Esophagus (tissue), 2 donors: ENCODE results near the gene MRS2. TPM values are rescaled to one million over a fixed set of nuclear protein-coding genes. Genes with fewer than 3 reads are reported as not detected.

Source experiments
- H3K27ac ChIP-seq, 2 donors: one replicate each; pipeline ENCODE4 v1.5.1; 2013; ENCODE audit warnings: low read depth in 2 of 2, mild to moderate bottlenecking in 2 of 2, inconsistent platforms in 1 of 2, low read length in 1 of 2, moderate library complexity in 1 of 2
- H3K27me3 ChIP-seq, 2 donors: one replicate each; pipeline ENCODE4 v1.6.1; 2013; ENCODE audit warnings: low read length in 2 of 2, control low read depth in 1 of 2, mild to moderate bottlenecking in 1 of 2; ENCODE audit not compliant: insufficient read depth in 2 of 2, control insufficient read depth in 1 of 2
- H3K36me3 ChIP-seq, 2 donors: one replicate each; pipeline ENCODE4 v1.6.1; 2013; ENCODE audit warnings: low read length in 1 of 2; ENCODE audit not compliant: control insufficient read depth in 2 of 2, insufficient read depth in 2 of 2
- H3K4me1 ChIP-seq, 2 donors: one replicate each; pipeline ENCODE4 v1.6.1; 2013; ENCODE audit warnings: low read length in 1 of 2; ENCODE audit not compliant: control insufficient read depth in 2 of 2, insufficient read depth in 2 of 2
- H3K4me3 ChIP-seq, 2 donors: one replicate each; pipeline ENCODE4 v1.5.1; 2013; ENCODE audit warnings: low read length in 2 of 2, mild to moderate bottlenecking in 2 of 2, low read depth in 1 of 2, moderate library complexity in 1 of 2
- H3K9me3 ChIP-seq, 2 donors: one replicate each; pipeline ENCODE4 v1.6.1; 2013; ENCODE audit warnings: mild to moderate bottlenecking in 2 of 2, low read depth in 1 of 2, low read length in 1 of 2, moderate library complexity in 1 of 2; ENCODE audit not compliant: control insufficient read depth in 2 of 2, insufficient read depth in 1 of 2
- WGBS, 2 donors: extraction: QIAGEN DNeasy Blood & Tissue Kit; methylation state at CpG; one replicate each; pipeline ENCODE4 v1.1.7; 2013; 5-methylcytosine and 5-hydroxymethylcytosine counted together
- polyA plus RNA-seq, 2 donors: library from polyadenylated mRNA; stranded (reverse); fragments of 200-250 nt; gene quantifications; one replicate each; pipeline ENCODE4 v1.2.3, GENCODE V29; 2013
- donor health status: healthy with polysubstance abuse.
- donor health status: Bipolar disorder and iron deficiency.

Gene MRS2
- polyA plus RNA-seq, 2 donors = 9.4 to 10.8 TPM

DNA sequence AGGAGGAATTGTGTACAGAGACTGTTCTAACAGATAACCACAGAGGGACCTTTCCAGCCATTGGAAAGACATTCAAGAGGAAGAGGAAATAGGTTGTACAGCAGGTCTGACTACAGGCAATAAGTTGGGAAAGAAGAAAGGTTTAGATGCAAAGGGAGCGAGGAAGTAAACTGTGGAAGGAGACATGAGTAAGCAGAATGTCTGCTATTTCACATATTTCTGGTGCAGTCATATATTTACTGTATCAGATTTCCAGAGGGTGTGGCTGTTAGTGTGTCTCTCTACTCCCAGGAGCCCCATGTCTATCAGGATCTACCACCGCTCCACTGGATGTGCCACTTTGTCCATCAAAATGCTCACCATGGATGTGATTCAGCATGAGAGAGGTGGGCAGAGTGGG, 25.9 kb downstream of the MRS2 start:
- H3K4me1 ChIP-seq = no peaks in the 10 kb centered on the region
- no peak overlapping the region for H3K27ac ChIP-seq
- H3K36me3 ChIP-seq = peaks cover 3% of the 10 kb centered on the region in 2 donors
- no peaks in the 10 kb centered on the region for H3K27me3 ChIP-seq
- 78 to 91% methylated on average over 2 of the region's 2 CpGs for WGBS, 2 donors
- no peaks in the 10 kb centered on the region for H3K9me3 ChIP-seq
- no peak overlapping the region for H3K4me3 ChIP-seq

DNA sequence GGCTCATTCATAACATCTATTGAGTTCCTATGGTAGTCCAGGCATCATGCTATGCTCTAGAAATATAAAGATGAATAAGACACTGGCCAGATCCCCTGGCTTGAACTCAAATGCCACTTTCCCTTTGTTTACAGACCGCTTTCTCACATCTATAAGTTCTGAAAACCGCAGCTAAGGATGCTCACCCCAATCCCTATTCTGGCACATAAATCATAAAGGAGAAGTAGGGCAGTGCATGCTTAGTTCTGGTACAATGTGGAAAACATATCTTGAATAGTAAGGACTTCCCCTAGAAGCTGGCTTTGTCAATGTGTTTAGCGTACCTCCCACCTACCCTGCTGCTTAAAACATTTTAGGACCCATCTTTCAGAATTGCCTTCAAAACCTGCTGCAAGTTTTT, 26.4 kb downstream of the MRS2 start:
- no peaks in the 10 kb centered on the region for H3K4me1 ChIP-seq
- 76 to 82% methylated on average over 3 of the region's 3 CpGs for WGBS, 2 donors
- no peaks in the 10 kb centered on the region for H3K27me3 ChIP-seq
- no peak overlapping the region for H3K4me3 ChIP-seq
- peaks cover 3% of the 10 kb centered on the region in 2 donors for H3K36me3 ChIP-seq
- no peak overlapping the region for H3K27ac ChIP-seq
- H3K9me3 ChIP-seq = no peaks in the 10 kb centered on the region

DNA sequence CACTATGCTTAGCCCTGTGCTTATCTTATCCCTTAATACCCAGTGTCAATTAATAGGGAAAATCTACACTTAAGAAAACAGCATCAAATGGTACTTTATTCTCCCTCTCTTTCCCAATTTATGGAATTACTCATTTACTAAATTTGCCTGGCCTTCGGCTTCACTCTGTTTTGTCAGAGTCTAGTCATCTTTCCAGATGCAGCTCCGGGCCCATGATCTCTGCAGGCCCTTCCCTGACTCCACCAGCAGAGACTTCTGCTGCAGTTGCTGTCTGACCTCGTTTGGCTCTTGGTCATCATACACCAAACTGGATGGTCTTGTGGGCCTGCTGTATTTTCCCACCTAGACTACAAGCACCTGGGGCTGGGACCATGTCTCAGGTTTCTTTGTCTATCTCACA, 27.4 kb downstream of the MRS2 start:
- WGBS, 2 donors = 77% methylated on average over 3 of the region's 3 CpGs
- Histone ChIP-seq H3K4me3 (no peak overlapping the region), H3K9me3 (no peaks in the 10 kb centered on the region), H3K27ac (no peak overlapping the region), H3K36me3 (peaks cover 0 to 3% of the 10 kb centered on the region in 2 donors), H3K27me3 (no peaks in the 10 kb centered on the region), H3K4me1 (no peaks in the 10 kb centered on the region)

DNA sequence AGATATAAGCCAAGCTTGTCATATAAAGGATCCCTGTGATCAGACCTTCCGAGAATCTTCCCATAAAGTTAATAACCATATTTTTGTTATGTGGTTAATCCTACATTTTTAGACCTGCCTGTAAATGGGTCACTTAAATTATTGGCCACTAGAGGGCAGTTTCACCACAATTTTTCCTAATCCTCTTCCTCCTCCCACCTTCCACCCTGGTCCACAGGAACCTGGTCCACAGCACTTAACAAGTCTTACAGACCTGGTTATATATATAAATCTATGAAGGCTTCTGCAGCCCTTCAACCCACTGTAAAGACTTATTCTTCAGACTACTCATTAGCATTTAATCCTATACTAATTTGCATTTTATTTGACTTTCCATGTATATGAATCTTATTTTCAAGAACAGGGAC, 28.3 kb downstream of the MRS2 start:
- no peaks in the 10 kb centered on the region for H3K4me1 ChIP-seq
- H3K27me3 ChIP-seq = no peaks in the 10 kb centered on the region
- H3K36me3 ChIP-seq = peaks cover 0 to 3% of the 10 kb centered on the region in 2 donors
- H3K4me3 ChIP-seq = no peak overlapping the region
- H3K27ac ChIP-seq = no peak overlapping the region
- 78 to 79% methylated on average over 1 of the region's 1 CpG for WGBS, 2 donors
- no peaks in the 10 kb centered on the region for H3K9me3 ChIP-seq

DNA sequence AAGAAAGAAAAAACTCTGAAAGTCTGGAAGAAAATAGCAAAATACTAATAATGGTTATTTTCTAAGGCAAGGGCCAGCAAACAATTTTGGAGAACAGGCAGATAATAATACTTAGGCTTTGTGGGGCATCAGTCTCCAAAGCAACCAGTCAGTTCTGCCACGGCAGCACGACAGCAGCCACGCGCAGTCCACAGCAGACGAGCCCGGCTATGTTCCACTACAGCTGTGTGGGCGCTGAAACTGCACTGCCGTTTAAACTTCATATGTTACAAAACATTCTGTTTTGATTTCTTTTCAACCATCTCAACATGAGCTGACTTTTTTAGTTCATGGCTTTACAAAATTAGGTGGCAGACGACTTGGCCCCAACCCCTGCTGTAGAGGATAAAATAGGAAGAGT, 29.9 kb downstream of the MRS2 start:
- H3K27me3 ChIP-seq = no peaks in the 10 kb centered on the region
- H3K4me3 ChIP-seq = no peak overlapping the region
- no peaks in the 10 kb centered on the region for H3K9me3 ChIP-seq
- H3K27ac ChIP-seq = no peak overlapping the region
- H3K36me3 ChIP-seq = peaks cover 0 to 3% of the 10 kb centered on the region in 2 donors
- WGBS, 2 donors = 82 to 89% methylated on average over 9 of the region's 9 CpGs
- no peaks in the 10 kb centered on the region for H3K4me1 ChIP-seq

DNA sequence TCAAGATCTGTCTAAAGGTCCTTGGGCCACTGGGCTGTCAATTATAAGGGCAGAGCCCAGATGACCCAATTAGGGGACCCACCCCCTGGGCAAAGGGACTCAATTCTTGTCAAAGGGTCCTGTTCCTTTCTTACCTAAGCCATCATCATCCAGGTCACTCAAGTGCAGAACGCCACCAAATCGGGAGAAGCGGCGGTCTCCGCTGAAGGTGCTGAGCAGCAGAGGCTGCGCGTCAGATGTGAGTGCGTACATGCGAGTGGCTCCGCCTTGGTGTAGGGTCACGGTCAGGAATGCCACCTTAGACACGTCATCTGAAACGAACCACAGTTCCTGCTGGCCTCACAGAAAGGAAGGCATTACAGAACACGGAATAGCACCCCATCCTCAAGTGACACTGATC, 34.2 kb downstream of the MRS2 start:
- H3K27me3 ChIP-seq = no peaks in the 10 kb centered on the region
- no peaks in the 10 kb centered on the region for H3K36me3 ChIP-seq
- no peak overlapping the region for H3K27ac ChIP-seq
- H3K9me3 ChIP-seq = no peaks in the 10 kb centered on the region
- no peak overlapping the region for H3K4me3 ChIP-seq
- 93 to 94% methylated on average over 14 of the region's 14 CpGs for WGBS, 2 donors
- no peaks in the 10 kb centered on the region for H3K4me1 ChIP-seq

DNA sequence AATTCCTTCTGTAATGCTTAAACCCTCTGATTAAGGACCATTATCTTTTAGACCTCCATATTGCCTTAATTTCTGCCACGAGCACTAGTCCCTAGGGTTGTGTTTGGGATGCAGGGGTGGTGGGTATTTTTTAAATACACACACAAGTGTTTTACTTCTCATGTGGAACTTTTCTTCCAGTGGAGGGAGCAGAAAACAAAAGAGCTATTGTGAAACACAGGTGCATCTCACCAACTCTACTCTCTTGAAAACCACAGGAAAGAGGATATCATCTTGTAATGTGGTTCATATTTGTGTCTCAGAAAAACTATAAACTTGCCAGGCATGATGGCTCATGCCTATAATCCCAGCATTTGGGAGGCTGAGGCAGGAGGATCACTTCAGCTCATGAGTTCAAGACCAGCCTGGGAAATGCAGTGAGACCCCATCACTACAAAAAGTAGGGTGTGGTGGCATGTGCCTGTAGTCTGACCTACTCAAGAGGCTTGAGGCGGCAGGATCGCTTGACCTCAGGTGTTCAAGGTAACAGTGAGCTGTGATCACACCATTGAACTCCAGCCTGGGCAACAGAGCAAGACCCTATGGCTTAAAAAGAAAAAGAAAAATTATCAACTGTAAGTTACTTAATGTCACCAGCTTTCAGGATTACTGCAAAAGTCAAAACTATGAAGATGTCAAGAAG, 37.3 kb downstream of the MRS2 start:
- no peak overlapping the region for H3K27ac ChIP-seq
- no peak overlapping the region for H3K4me3 ChIP-seq
- WGBS, 2 donors = 87 to 92% methylated on average over 3 of the region's 3 CpGs
- H3K27me3 ChIP-seq = no peaks in the 10 kb centered on the region
- no peaks in the 10 kb centered on the region for H3K9me3 ChIP-seq
- H3K4me1 ChIP-seq = no peaks in the 10 kb centered on the region
- no peaks in the 10 kb centered on the region for H3K36me3 ChIP-seq

DNA sequence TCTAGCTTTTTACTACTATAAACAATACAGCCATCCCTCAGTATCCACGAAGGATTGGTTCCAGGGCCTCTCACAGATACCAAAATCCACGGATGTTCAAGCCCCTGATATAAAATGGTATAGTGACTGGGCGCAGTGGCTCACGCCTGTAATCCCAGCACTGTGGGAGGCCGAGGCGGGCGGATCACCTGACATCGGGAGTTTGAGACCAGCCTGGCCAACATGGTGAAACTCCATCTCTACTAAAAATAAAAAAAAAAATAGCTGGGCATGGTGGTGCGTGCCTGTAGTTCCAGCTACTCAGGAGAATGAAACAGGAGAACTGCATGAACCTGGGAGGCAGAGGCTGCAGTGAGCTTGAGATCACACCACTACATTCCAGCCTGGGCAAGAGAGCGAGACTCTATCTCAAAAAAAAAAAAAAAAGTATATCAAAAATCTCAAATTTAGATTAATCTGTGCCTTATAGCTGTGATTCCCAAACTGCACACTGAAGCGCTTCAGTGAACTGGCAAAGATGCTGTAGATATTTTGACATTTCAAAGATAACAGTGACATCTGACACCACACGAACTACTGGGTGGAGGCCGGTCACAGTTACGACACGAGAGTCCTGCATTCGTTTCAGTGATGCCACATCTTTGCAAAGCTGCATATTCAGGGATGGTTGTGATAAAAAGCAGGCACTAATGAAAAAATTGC, 38.3 kb downstream of the MRS2 start:
- Histone ChIP-seq H3K4me1 (no peaks in the 10 kb centered on the region), H3K9me3 (no peaks in the 10 kb centered on the region), H3K36me3 (no peaks in the 10 kb centered on the region), H3K27me3 (no peaks in the 10 kb centered on the region), H3K27ac (no peak overlapping the region), H3K4me3 (no peak overlapping the region)
- WGBS, 2 donors = 84% methylated on average over 16 of the region's 16 CpGs

DNA sequence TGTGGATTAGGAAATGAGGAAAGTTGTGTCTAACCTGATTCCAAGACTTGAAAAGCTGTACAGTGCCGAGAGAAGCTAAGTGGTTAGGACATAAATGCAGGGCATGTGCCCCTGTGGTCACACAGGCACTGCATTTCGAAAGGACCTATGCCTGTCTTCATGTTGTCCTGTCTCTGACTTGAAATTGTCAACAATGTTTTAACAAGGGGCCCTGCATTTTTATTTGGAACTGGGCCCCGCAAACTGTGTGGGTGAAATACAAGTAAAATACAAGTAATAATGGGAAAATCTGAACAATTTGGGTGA, 38.8 kb downstream of the MRS2 start:
- no peak overlapping the region for H3K27ac ChIP-seq
- H3K4me1 ChIP-seq = no peaks in the 10 kb centered on the region
- WGBS, 2 donors = 91 to 96% methylated on average over 3 of the region's 3 CpGs
- no peaks in the 10 kb centered on the region for H3K36me3 ChIP-seq
- H3K27me3 ChIP-seq = no peaks in the 10 kb centered on the region
- H3K4me3 ChIP-seq = no peak overlapping the region
- H3K9me3 ChIP-seq = no peaks in the 10 kb centered on the region

DNA sequence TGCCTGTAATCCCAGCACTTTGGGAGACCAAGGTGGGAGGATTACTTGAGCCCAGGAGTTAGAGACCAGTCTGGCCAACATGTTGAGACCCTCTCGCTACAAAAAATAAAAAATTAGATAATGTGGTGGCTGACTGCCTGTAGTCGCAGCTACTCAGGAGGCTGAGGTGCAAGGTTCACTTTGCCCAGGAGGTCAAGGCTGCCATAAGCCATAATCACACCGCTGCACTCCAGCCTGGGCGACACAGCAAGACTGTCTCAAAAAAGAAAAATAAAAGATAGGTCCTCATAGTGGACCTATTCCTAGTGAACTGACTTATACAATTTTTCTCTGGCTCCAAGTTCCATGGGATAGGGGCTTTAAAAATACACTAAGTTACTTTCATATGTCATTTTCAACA, 41.9 kb downstream of the MRS2 start:
- Histone ChIP-seq H3K36me3 (no peaks in the 10 kb centered on the region), H3K27me3 (no peaks in the 10 kb centered on the region), H3K27ac (no peak overlapping the region), H3K4me1 (peaks cover 0 to 8% of the 10 kb centered on the region in 2 donors), H3K4me3 (no peak overlapping the region), H3K9me3 (no peaks in the 10 kb centered on the region)
- WGBS, 2 donors = 78 to 85% methylated on average over 4 of the region's 4 CpGs
